ENCODE results near the gene CDH13.

Gene CDH13

GRCh38 chr16:82758406-82758805 is 131.6 kb downstream of the CDH13 start:
- Histone ChIP-seq H3K27ac (ENCODE audit: low read length) (no peak overlapping the region), H3K9me2 (replicated peaks; ENCODE audit: insufficient read depth, low read length) (no peaks in the 10 kb centered on the region), H4K20me1 (ENCODE audit: insufficient read depth, low read length) (no peaks in the 10 kb centered on the region), H3K9me3 (replicated peaks; ENCODE audit: insufficient read depth, low read length) (no peaks in the 10 kb centered on the region), H3K4me3 (ENCODE audit: low read length) (no peak overlapping the region), H3K4me2 (ENCODE audit: low read depth, low read length) (no peak overlapping the region), H3K9ac (ENCODE audit: low read length) (no peak overlapping the region), H3F3A (ENCODE audit: insufficient read depth, low read length) (no peaks in the 10 kb centered on the region), H3K36me3 (replicated peaks; ENCODE audit: insufficient read depth, low read length) (no peaks in the 10 kb centered on the region), H3K79me2 (ENCODE audit: low read length) (no peaks in the 10 kb centered on the region), H2AFZ (ENCODE audit: low read length) (no peak overlapping the region), H3K4me1 (ENCODE audit: low read length) (no peaks in the 10 kb centered on the region), H3K27me3 (replicated peaks; ENCODE audit: insufficient read depth, low read length) (no peaks in the 10 kb centered on the region)
- TF ChIP-seq, protein P1, sequence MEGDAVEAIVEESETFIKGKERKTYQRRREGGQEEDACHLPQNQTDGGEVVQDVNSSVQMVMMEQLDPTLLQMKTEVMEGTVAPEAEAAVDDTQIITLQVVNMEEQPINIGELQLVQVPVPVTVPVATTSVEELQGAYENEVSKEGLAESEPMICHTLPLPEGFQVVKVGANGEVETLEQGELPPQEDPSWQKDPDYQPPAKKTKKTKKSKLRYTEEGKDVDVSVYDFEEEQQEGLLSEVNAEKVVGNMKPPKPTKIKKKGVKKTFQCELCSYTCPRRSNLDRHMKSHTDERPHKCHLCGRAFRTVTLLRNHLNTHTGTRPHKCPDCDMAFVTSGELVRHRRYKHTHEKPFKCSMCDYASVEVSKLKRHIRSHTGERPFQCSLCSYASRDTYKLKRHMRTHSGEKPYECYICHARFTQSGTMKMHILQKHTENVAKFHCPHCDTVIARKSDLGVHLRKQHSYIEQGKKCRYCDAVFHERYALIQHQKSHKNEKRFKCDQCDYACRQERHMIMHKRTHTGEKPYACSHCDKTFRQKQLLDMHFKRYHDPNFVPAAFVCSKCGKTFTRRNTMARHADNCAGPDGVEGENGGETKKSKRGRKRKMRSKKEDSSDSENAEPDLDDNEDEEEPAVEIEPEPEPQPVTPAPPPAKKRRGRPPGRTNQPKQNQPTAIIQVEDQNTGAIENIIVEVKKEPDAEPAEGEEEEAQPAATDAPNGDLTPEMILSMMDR (IDR thresholded peaks at IDR 0.05; ENCODE audit: low read length), result no peak
- TF ChIP-seq EZH2phosphoT487 (IDR thresholded peaks at IDR 0.05; ENCODE audit: low read length), result no peak
- TF ChIP-seq EZH2 (optimal IDR thresholded peaks at IDR 0.05; ENCODE audit: low read depth, low read length), result no peak
- DNase-seq, result no peak

DNA sequence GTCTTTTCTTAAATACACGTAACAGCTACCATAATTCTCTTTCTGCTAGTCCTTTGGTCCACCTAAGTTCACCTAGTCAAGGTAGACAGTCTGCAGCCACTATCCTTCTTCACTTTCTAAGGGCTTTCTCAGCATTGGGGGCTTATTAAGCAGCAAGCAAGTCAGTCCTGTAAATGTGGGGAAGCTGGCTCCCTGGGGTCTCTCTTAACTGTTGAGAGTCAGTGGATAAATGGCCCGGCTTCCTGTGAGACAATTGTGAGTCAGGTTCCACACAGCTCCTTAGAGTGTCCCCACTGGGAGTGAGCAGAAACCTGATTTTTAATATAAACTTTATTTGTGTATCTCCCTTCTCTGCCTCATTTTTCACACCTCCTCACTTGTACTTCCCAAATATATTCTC is 132.1 kb downstream of the CDH13 start:
- H3K9me3 ChIP-seq (replicated peaks; ENCODE audit: insufficient read depth, low read length), result no peaks in the 10 kb centered on the region
- H3K27ac ChIP-seq (ENCODE audit: low read length), result no peak overlapping the region
- H3K36me3 ChIP-seq (replicated peaks; ENCODE audit: insufficient read depth, low read length), result no peaks in the 10 kb centered on the region
- DNase-seq, result no peak
- no peak overlapping the region for H3K4me2 ChIP-seq (ENCODE audit: low read depth, low read length)
- no peaks in the 10 kb centered on the region for H3F3A ChIP-seq (ENCODE audit: insufficient read depth, low read length)
- H4K20me1 ChIP-seq (ENCODE audit: insufficient read depth, low read length), result no peaks in the 10 kb centered on the region
- no peaks in the 10 kb centered on the region for H3K79me2 ChIP-seq (ENCODE audit: low read length)
- H3K4me1 ChIP-seq (ENCODE audit: low read length), result no peaks in the 10 kb centered on the region
- no peaks in the 10 kb centered on the region for H3K9me2 ChIP-seq (replicated peaks; ENCODE audit: insufficient read depth, low read length)
- no peak overlapping the region for H3K4me3 ChIP-seq (ENCODE audit: low read length)
- H3K27me3 ChIP-seq (replicated peaks; ENCODE audit: insufficient read depth, low read length), result no peaks in the 10 kb centered on the region
- TF ChIP-seq, protein P1 (IDR thresholded peaks at IDR 0.05; ENCODE audit: low read length), result no peak
- TF ChIP-seq EZH2 (optimal IDR thresholded peaks at IDR 0.05; ENCODE audit: low read depth, low read length) (no peak), EZH2phosphoT487 (IDR thresholded peaks at IDR 0.05; ENCODE audit: low read length) (no peak)
- no peak overlapping the region for H2AFZ ChIP-seq (ENCODE audit: low read length)
- H3K9ac ChIP-seq (ENCODE audit: low read length), result no peak overlapping the region

DNA sequence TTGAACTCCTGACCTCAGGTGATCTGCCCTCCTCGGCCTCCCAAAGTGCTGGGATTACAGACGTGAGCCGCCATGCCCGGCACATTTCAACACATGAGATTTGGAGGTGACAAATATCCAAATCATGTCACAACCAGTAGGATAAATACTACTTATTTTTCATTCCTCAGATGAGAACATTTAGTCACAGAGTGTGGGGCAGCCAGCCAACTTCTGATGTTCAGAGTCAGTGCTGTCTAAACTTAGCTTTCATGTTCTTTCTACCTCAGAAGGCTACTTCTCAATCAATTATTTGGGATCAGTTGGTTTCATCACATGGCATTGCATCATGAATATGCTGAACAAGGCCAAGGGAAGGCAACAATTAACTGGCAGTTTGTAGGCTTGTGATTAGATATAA is 134.5 kb downstream of the CDH13 start:
- no peak for DNase-seq
- no peaks in the 10 kb centered on the region for H3K36me3 ChIP-seq (replicated peaks; ENCODE audit: insufficient read depth, low read length)
- no peak overlapping the region for H3K9ac ChIP-seq (ENCODE audit: low read length)
- no peak overlapping the region for H3K4me2 ChIP-seq (ENCODE audit: low read depth, low read length)
- H4K20me1 ChIP-seq (ENCODE audit: insufficient read depth, low read length), result no peaks in the 10 kb centered on the region
- TF ChIP-seq EZH2 (optimal IDR thresholded peaks at IDR 0.05; ENCODE audit: low read depth, low read length) (no peak), EZH2phosphoT487 (IDR thresholded peaks at IDR 0.05; ENCODE audit: low read length) (no peak)
- TF ChIP-seq, protein P1 (IDR thresholded peaks at IDR 0.05; ENCODE audit: low read length), result no peak
- H3K9me2 ChIP-seq (replicated peaks; ENCODE audit: insufficient read depth, low read length), result no peaks in the 10 kb centered on the region
- H3K9me3 ChIP-seq (replicated peaks; ENCODE audit: insufficient read depth, low read length), result no peaks in the 10 kb centered on the region
- no peak overlapping the region for H2AFZ ChIP-seq (ENCODE audit: low read length)
- no peaks in the 10 kb centered on the region for H3K4me1 ChIP-seq (ENCODE audit: low read length)
- no peaks in the 10 kb centered on the region for H3K27me3 ChIP-seq (replicated peaks; ENCODE audit: insufficient read depth, low read length)
- H3K4me3 ChIP-seq (ENCODE audit: low read length), result no peak overlapping the region
- H3K79me2 ChIP-seq (ENCODE audit: low read length), result no peaks in the 10 kb centered on the region
- no peak overlapping the region for H3K27ac ChIP-seq (ENCODE audit: low read length)
- no peaks in the 10 kb centered on the region for H3F3A ChIP-seq (ENCODE audit: insufficient read depth, low read length)
